HEK293 (cell line): ENCODE data around the gene ITGA4.

Source experiments
- CTCF ChIA-PET: fragments of 350-600 bp; formaldehyde crosslinking; extraction: SDS; loops from one replicate; lab custom pipeline; 2021; ENCODE audit warnings: antibody characterized with exemption; lab: Yijun Ruan, JAX
- POLR2A ChIA-PET: fragments of 300-600 bp; formaldehyde crosslinking; extraction: SDS; loops from one replicate; lab custom pipeline; 2020; ENCODE audit warnings: antibody characterized with exemption, inconsistent platforms; lab: Yijun Ruan, JAX
- H3K27ac ChIP-seq: fragments of 200-500 bp; sonication (Bioruptor generic); 2 replicates; pipeline ENCODE4 v1.5.1; 2014; ENCODE audit warnings: low read depth, low read length, control low read depth, inconsistent platforms; ENCODE audit errors: extremely low read depth
- H3K36me3 ChIP-seq, 2 experiments: fragments of 200-500 bp in 1 of 2; sonication (Bioruptor generic) in 1 of 2; 1 replicate in 1 of 2; 2 replicates in 1 of 2; pipeline ENCODE4 v1.5.1; 2014 to 2017; ENCODE audit warnings: inconsistent platforms in 2 of 2, low read length in 2 of 2; ENCODE audit not compliant: control insufficient read depth in 2 of 2, insufficient read depth in 1 of 2
- H3K4me1 ChIP-seq: fragments of 200-500 bp; sonication (Bioruptor generic); 2 replicates; pipeline ENCODE4 v1.5.1; 2014; ENCODE audit warnings: mild to moderate bottlenecking, low read length, inconsistent platforms; ENCODE audit not compliant: control insufficient read depth, insufficient read depth
- H3K4me3 ChIP-seq: 2 replicates; pipeline ENCODE4 v1.5.1; 2011; ENCODE audit warnings: low read depth, mild to moderate bottlenecking, control low read depth, low read length, moderate library complexity
- H3K9me3 ChIP-seq: fragments of 200-500 bp; sonication (Bioruptor generic); 2 replicates; pipeline ENCODE4 v1.5.1; 2014; ENCODE audit warnings: low read depth, low read length, inconsistent platforms; ENCODE audit not compliant: control insufficient read depth, insufficient read depth
- BCL11A ChIP-seq: fragments of 450-650 bp; formaldehyde crosslinking; IDR thresholded peaks from 2 replicates; pipeline ENCODE4 v1.5.1; 2016; ENCODE audit warnings: low read depth, missing biosample characterization, missing genetic modification characterization
- MYNN ChIP-seq: fragments of 450-650 bp; formaldehyde crosslinking; IDR thresholded peaks from 2 replicates; pipeline ENCODE4 v1.5.1; 2016; ENCODE audit warnings: missing biosample characterization, missing genetic modification characterization, borderline replicate concordance
- SP2 ChIP-seq: fragments of 450-650 bp; formaldehyde crosslinking; IDR thresholded peaks from 2 replicates; pipeline ENCODE4 v1.5.1; 2016; ENCODE audit warnings: missing biosample characterization, missing genetic modification characterization
- WT1 ChIP-seq: fragments of 450-650 bp; formaldehyde crosslinking; IDR thresholded peaks from 2 replicates; pipeline ENCODE4 v1.5.1; 2016; ENCODE audit warnings: missing biosample characterization, missing genetic modification characterization
- ZBTB17 ChIP-seq: fragments of 450-650 bp; formaldehyde crosslinking; IDR thresholded peaks from 2 replicates; pipeline ENCODE4 v1.5.1; 2016; ENCODE audit warnings: missing biosample characterization, missing genetic modification characterization
- ZIC2 ChIP-seq: fragments of 450-650 bp; formaldehyde crosslinking; IDR thresholded peaks from 2 replicates; pipeline ENCODE4 v1.5.1; 2016; ENCODE audit warnings: missing biosample characterization, missing genetic modification characterization
- ZNF157 ChIP-seq: fragments of 450-650 bp; formaldehyde crosslinking; IDR thresholded peaks from 2 replicates; pipeline ENCODE4 v1.5.1; 2016; ENCODE audit warnings: missing biosample characterization, missing genetic modification characterization
- ZNF169 ChIP-seq: fragments of 450-650 bp; formaldehyde crosslinking; IDR thresholded peaks from 2 replicates; pipeline ENCODE4 v1.5.1; 2016; ENCODE audit warnings: missing biosample characterization, missing genetic modification characterization
- ZNF2 ChIP-seq: fragments of 450-650 bp; formaldehyde crosslinking; IDR thresholded peaks from 2 replicates; pipeline ENCODE4 v1.5.1; 2016; ENCODE audit warnings: missing biosample characterization, missing genetic modification characterization
- ZNF202 ChIP-seq: fragments of 450-650 bp; formaldehyde crosslinking; IDR thresholded peaks from 2 replicates; pipeline ENCODE4 v1.5.1; 2016; ENCODE audit warnings: missing biosample characterization, missing genetic modification characterization, borderline replicate concordance
- ZNF280C ChIP-seq: fragments of 450-650 bp; formaldehyde crosslinking; IDR thresholded peaks from 2 replicates; pipeline ENCODE4 v1.5.1; 2016; ENCODE audit warnings: missing biosample characterization, missing genetic modification characterization
- ZNF37A ChIP-seq: fragments of 450-650 bp; IDR thresholded peaks from 2 replicates; pipeline ENCODE4 v1.5.1; 2018; ENCODE audit warnings: missing biosample characterization, missing genetic modification characterization
- ZNF394 ChIP-seq: fragments of 450-650 bp; formaldehyde crosslinking; IDR thresholded peaks from 2 replicates; pipeline ENCODE4 v1.5.1; 2016; ENCODE audit warnings: missing biosample characterization, missing genetic modification characterization, mild to moderate bottlenecking, moderate library complexity, borderline replicate concordance
- ZNF501 ChIP-seq: fragments of 450-650 bp; formaldehyde crosslinking; IDR thresholded peaks from 2 replicates; pipeline ENCODE4 v1.5.1; 2016; ENCODE audit warnings: missing biosample characterization, missing genetic modification characterization
- ZNF529 ChIP-seq: fragments of 450-650 bp; formaldehyde crosslinking; IDR thresholded peaks from 2 replicates; pipeline ENCODE4 v1.5.1; 2017; ENCODE audit warnings: missing genetic modification characterization, missing biosample characterization; ENCODE audit not compliant: insufficient replicate concordance
- ZNF560 ChIP-seq: fragments of 450-650 bp; formaldehyde crosslinking; IDR thresholded peaks from 2 replicates; pipeline ENCODE4 v1.5.1; 2017; ENCODE audit warnings: missing biosample characterization, missing genetic modification characterization, borderline replicate concordance
- ZNF561 ChIP-seq: fragments of 450-650 bp; IDR thresholded peaks from 2 replicates; pipeline ENCODE4 v1.5.1; 2018; ENCODE audit warnings: missing biosample characterization, missing genetic modification characterization, borderline replicate concordance
- ZNF621 ChIP-seq: fragments of 450-650 bp; formaldehyde crosslinking; IDR thresholded peaks from 2 replicates; pipeline ENCODE4 v1.5.1; 2017; ENCODE audit warnings: missing biosample characterization, missing genetic modification characterization
- ZNF623 ChIP-seq: fragments of 450-650 bp; formaldehyde crosslinking; IDR thresholded peaks from 2 replicates; pipeline ENCODE4 v1.5.1; 2016; ENCODE audit warnings: missing biosample characterization, missing genetic modification characterization
- ZNF76 ChIP-seq: fragments of 450-650 bp; formaldehyde crosslinking; IDR thresholded peaks from 2 replicates; pipeline ENCODE4; 2016; ENCODE audit warnings: low read depth, missing biosample characterization, missing genetic modification characterization, borderline replicate concordance
- TF ChIP-seq, protein P1 (sequence below): fragments of 450-650 bp; formaldehyde crosslinking; IDR thresholded peaks from 2 replicates; pipeline ENCODE4 v1.5.1; 2016; ENCODE audit warnings: missing biosample characterization, missing genetic modification characterization
- TF ChIP-seq, protein P2 (sequence below): fragments of 450-650 bp; formaldehyde crosslinking; IDR thresholded peaks from 2 replicates; pipeline ENCODE4 v1.5.1; 2016; ENCODE audit warnings: missing biosample characterization, missing genetic modification characterization

The ITGA4 gene

GRCh38 chr2:181553244-181553643 lies 96.1 kb downstream of the ITGA4 start:
- CTCF ChIA-PET: no interaction called here
- Histone ChIP-seq H3K4me1 (0 out of 2 replicates have a peak, but pooled peaks cover 3% of the 10 kb centered on the region), H3K4me3 (no peak overlapping the region), H3K36me3 (no peaks in the 10 kb centered on the region), H3K27ac (no peak overlapping the region), H3K9me3 (no peaks in the 10 kb centered on the region)
- TF ChIP-seq ZNF169 (tag by site-specific recombination) (no peak), ZNF37A (tag by site-specific recombination) (no peak), ZNF501 (tag by site-specific recombination) (no peak), ZNF157 (tag by site-specific recombination) (no peak), WT1 (no peak), ZNF202 (no peak), BCL11A (tag by site-specific recombination) (no peak), ZNF76 (tag by site-specific recombination) (no peak), ZNF560 (tag by site-specific recombination) (no peak), ZNF529 (tag by site-specific recombination) (no peak), ZNF561 (tag by site-specific recombination) (no peak), ZBTB17 (tag by site-specific recombination) (no peak), ZNF394 (tag by site-specific recombination) (no peak), ZNF280C (tag by site-specific recombination) (no peak), ZNF623 (tag by site-specific recombination) (no peak)
- TF ChIP-seq, protein P1, sequence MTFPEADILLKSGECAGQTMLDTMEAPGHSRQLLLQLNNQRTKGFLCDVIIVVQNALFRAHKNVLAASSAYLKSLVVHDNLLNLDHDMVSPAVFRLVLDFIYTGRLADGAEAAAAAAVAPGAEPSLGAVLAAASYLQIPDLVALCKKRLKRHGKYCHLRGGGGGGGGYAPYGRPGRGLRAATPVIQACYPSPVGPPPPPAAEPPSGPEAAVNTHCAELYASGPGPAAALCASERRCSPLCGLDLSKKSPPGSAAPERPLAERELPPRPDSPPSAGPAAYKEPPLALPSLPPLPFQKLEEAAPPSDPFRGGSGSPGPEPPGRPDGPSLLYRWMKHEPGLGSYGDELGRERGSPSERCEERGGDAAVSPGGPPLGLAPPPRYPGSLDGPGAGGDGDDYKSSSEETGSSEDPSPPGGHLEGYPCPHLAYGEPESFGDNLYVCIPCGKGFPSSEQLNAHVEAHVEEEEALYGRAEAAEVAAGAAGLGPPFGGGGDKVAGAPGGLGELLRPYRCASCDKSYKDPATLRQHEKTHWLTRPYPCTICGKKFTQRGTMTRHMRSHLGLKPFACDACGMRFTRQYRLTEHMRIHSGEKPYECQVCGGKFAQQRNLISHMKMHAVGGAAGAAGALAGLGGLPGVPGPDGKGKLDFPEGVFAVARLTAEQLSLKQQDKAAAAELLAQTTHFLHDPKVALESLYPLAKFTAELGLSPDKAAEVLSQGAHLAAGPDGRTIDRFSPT (tag by site-specific recombination): no peak
- TF ChIP-seq, protein P2, sequence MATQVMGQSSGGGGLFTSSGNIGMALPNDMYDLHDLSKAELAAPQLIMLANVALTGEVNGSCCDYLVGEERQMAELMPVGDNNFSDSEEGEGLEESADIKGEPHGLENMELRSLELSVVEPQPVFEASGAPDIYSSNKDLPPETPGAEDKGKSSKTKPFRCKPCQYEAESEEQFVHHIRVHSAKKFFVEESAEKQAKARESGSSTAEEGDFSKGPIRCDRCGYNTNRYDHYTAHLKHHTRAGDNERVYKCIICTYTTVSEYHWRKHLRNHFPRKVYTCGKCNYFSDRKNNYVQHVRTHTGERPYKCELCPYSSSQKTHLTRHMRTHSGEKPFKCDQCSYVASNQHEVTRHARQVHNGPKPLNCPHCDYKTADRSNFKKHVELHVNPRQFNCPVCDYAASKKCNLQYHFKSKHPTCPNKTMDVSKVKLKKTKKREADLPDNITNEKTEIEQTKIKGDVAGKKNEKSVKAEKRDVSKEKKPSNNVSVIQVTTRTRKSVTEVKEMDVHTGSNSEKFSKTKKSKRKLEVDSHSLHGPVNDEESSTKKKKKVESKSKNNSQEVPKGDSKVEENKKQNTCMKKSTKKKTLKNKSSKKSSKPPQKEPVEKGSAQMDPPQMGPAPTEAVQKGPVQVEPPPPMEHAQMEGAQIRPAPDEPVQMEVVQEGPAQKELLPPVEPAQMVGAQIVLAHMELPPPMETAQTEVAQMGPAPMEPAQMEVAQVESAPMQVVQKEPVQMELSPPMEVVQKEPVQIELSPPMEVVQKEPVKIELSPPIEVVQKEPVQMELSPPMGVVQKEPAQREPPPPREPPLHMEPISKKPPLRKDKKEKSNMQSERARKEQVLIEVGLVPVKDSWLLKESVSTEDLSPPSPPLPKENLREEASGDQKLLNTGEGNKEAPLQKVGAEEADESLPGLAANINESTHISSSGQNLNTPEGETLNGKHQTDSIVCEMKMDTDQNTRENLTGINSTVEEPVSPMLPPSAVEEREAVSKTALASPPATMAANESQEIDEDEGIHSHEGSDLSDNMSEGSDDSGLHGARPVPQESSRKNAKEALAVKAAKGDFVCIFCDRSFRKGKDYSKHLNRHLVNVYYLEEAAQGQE (tag by site-specific recombination): no peak
- POLR2A ChIA-PET: no interaction called here

DNA sequence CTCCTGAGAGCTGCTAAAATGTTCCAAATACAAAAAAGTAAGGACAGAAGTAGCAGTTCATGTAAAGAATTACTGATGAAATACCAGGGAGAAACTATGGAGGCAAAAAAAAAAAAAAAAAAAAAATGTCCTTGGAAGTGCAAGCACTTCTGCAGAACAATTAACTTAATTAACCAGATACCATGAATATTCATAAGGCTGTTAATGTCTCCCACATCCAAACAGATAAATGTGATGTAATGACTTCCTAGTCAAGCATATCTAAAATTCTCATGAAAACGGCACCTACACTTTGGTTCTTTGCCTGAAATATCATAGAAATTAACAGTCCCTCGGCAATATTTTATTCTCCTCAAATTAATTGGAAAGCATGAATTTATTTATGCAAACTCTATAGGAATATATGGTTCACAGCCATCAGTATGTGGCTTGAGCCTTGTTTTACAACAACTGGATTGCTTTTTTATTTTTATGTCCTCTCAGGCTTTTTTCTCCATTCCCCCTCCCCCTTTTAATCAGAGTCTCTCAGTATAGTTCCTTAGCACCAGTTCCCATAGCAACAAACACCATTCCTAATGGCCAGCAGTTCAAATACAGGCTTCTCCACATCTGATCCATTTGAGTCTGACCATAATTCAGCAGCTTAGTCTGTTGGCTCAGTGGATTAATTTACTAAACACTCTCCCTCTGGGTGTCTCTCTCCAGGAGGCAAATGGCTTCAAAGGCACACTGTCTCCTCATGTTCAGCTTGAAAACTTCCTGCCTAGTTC lies 97.1 kb downstream of the ITGA4 start:
- Histone ChIP-seq H3K4me3 (no peak overlapping the region), H3K9me3 (no peaks in the 10 kb centered on the region), H3K27ac (no peak overlapping the region), H3K4me1 (0 out of 2 replicates have a peak, but pooled peaks cover 3% of the 10 kb centered on the region), H3K36me3 (no peaks in the 10 kb centered on the region)
- POLR2A ChIA-PET: no interaction called here
- CTCF ChIA-PET: interaction anchor here (0.7 kb wide), 1 partner anchor 159 kb away, joined by 3 read pairs; no protein-coding TSS in a partner anchor
- TF ChIP-seq SP2 (tag by site-specific recombination) (no peak), ZNF2 (tag by site-specific recombination) (no peak), ZNF560 (tag by site-specific recombination) (no peak), ZIC2 (peak; percentile 44; the same call in 1 of the 2 replicates), ZNF621 (tag by site-specific recombination) (no peak), MYNN (tag by site-specific recombination) (peak; percentile 16; the same call in 1 of the 2 replicates)
